GM18499 (cell line): ENCODE data around the gene MCM5.
"Not testable (repeated sequence)": the region's sequence is repeated elsewhere in the genome, so short reads cannot be mapped to it uniquely, and the experiment has no call there.

Source experiments
- ATAC-seq: cut with Tn5 transposase; IDR thresholded peaks from one replicate; pipeline ENCODE4 v1.9.1; 2021; ENCODE audit warnings: moderate number of reproducible peaks; ENCODE audit not compliant: insufficient read depth, unreplicated experiment

The MCM5 gene

DNA sequence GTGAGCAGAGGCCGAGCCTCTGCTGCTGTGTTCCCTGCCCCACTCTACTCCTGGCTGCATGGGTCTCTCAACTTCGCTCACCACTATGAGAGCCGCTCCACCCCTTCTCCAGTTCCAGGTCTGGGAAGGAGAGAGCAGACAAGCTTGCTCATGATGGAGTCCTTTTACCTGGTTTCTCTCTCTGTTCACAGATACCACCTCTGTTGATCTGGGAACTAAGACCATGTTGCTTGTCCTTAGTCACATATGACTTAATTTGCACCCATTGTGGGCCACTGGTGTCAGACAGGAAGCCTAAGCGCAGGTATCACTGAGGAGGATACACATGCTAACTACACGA, 26.8 kb downstream of the MCM5 start:
- no peak for ATAC-seq

DNA sequence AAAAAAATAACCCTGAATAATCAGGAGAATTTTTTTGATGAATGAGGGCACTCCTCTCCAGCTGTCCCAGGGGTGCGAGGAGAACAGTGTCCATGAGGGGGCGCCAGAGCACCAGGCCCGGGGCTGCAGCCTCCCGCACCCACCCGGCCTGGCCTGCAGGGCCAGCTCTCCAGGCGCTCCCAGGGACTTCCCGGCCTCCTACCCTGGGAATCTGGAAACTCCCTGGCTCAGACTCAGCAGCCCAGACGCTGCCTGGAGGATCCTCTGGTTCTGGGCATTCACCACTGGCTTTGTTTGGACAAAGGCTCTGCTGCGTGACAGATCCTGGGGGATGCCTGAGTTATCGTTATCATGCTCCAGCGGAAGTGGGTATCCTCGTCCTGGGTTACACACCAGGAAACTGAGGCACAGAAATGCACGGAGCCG, 31.0 kb downstream of the MCM5 start:
- ATAC-seq, result no peak

- ATAC-seq, result no peak
Observed at GRCh38 chr22:35431483-35432227, 31.7 kb downstream of the MCM5 start.

DNA sequence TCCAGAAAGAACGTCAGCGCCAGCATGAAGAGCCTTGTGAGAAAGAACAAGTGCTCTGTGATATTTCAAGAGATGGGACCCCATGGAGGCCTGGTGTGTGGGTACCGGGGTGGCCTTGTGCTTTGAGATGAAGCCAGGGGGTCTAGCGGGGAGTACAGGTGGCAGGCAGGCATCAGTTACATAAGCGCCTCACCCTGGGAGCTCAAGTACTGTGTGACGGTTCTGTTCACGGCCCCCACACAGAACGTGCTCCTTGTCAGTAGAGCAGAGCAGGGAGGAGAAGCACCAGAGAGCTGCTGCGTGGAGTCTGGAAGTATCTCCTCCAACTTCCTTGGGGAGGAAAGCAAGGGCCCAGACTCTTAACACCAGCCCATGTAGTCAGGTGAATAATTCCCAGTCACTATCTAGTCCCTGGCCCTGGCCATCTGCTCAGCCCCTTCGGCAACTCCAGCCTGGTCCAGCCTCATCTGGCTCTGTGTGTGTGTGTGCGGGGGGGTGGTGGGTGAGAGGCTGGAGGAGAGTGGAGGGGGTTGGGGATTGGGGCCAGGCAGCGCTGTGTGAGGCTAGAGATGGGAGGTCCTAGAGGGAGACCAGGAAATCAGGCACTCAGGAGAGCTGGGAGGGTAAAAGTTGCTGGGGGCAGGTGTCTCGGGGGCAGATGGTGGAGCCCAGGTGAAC, 32.4 kb downstream of the MCM5 start:
- no peak for ATAC-seq

- ATAC-seq, result no peak
Observed at GRCh38 chr22:35434061-35434710, 34.2 kb downstream of the MCM5 start.

DNA sequence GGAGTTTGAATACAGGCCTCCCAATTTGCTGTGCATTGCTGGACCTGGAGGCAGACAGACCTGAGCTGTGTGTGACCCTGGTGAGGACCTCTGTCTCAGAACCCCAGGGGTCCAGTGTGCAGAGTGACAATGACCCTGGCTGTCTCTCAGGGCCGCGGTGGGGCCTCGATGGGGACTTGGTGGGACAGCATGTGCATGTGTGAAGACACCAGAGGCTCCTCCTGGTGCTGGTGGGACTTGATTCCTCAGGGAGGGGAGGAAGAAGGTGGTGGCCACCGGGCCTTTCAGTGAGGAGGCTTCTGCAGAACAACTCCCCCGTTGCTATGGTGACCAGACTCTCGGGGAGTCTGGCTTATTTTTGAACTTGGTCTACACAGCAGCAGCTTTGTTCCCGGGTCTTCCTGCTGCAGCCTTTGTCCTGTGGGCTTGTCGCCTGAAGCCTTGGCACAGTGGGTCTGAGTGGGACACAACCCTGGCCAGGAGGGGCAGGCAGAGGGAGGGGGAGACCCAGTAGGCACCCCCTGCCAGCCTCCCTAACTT, 35.3 kb downstream of the MCM5 start:
- ATAC-seq, result no peak

DNA sequence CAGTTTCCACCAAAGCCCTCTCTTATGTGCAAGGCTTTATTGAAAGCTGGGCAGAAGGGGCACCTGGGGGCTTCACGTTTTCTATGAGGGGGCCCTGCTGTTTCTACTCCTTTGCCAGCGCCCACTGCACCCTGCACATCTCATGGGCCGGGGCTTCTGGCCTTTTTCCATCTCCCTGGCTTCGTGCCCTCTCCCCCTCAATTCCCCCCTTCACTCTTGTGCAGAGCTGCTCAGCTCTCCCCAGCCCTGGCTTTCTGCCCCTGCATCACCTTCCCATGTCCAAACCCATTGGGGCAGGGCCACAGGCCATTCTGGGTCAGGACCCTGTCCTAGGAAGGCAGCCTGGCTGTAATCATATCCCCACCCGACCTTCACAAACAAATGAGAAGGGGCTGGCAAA, 36.5 kb downstream of the MCM5 start:
- no peak for ATAC-seq

DNA sequence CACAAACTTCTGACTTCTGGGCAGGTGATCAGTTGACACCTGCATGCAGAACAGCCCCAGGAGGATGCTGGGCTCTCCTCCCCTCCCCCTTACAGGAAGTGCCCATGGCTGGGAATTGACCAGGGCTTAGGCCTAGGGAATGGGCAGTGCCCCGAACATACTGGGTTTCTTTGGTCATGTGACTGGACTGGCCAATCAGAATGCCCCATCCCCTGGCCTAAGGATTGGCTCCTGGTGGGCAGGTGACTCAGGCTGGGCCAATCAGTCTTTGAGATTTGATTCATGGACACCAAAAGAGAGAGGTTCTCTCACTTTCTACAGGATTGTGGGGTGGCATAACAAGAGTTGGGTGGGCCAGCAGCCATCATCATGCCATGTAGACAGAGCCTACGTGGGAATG, 37.1 kb downstream of the MCM5 start:
- ATAC-seq, result no peak

DNA sequence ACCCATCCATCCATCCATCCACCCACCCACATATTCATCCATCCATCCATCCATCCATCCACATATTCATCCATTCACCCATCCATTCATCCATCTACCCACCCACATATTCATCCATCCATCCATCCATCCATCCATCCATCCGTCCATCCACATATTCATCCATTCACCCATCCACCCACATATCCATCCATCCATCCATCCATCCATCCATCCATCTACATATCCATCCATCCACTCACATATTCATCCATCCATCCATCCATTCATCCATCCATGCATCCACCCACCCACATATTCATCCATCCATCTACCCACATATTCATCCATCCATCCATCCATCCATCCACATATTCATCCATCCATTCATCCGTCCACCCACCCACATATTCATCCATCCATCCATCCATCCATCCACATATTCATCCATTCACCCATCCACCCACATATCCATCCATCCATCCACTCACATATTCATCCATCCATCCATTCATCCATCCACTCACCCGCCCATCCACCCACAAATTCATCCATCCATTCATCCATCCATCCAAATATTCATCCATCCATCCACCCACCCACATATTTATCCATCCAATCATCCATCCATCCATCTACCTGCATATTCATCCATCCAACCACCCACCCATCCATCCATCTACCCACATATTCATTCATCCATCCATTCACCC, 38.9 kb downstream of the MCM5 start:
- not testable (repeated sequence) for ATAC-seq

DNA sequence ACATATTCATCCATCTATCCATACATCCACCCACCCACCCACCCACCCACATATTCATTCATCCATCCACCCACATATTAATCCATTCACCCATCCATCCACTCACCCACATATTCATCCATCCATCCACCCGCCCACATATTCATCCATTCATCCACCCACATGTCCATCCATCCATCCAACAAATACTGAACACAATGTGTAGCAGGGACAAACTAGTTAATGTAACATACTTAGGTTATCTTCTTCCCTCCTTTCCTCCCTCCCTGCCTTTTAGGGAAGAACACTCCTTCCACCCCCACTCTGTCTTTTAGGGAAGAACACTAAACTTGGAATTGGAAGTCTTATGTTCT, 39.4 kb downstream of the MCM5 start:
- ATAC-seq, result no peak

DNA sequence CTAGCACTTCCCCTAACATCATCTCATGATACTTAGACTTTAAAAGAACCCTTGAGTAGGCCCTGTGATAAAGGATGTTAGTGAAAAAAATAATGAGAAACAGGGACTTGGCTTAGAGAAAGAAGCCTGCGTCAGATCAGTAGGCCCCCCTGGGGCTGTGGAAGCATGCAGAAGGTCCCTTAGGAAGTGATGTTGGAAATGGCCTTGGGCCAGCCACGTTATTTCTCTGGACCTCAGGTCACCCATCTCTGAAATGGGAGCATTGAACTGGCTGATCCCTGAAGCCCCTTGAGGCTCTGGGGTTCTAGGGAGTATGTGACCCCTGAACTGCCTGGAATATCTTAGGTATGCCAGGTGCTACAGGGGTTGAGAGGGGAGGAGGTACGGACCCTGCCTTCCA, 40.2 kb downstream of the MCM5 start:
- ATAC-seq, result no peak

GRCh38 chr22:35441489-35442100, 41.7 kb downstream of the MCM5 start:
- no peak for ATAC-seq

DNA sequence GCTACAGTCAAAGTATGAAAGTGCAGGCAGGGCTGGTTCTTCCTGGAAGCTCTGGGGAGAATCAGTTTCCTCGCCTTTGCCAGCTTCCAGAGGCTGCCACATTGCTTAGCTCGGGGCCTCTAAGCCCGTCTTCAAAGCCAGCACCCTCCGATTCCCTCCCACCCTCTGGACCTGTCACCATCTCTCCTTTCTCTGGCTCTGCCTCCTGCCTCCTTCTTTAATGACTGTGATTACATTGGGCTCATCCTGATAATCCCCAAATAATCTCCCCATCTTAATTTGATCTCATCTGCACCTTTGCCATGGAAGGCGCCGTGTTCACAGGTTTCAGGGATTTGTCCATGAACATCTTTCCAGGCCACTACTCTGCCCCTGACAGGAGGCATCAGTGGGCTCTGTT, 42.5 kb downstream of the MCM5 start:
- ATAC-seq, result no peak

DNA sequence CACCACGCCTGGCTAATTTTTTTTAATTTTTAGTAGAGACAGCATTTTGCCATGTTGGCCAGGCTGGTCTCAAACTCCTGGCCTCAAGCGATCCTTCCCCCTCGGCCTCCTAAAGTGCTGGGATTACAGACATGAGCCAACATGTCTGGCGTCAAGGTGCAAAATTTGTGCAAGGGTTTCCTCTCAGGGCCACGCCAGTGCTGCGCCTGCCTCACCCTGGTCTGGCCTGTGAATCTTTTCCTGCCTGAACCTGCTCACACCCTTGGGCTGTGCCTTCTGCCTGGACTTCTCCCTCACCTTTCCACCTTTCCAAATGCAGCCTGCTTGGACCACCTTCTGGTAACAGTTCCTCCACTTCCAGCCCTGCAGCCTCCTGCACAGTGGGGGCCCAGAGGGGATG, 43.4 kb downstream of the MCM5 start:
- no peak for ATAC-seq

DNA sequence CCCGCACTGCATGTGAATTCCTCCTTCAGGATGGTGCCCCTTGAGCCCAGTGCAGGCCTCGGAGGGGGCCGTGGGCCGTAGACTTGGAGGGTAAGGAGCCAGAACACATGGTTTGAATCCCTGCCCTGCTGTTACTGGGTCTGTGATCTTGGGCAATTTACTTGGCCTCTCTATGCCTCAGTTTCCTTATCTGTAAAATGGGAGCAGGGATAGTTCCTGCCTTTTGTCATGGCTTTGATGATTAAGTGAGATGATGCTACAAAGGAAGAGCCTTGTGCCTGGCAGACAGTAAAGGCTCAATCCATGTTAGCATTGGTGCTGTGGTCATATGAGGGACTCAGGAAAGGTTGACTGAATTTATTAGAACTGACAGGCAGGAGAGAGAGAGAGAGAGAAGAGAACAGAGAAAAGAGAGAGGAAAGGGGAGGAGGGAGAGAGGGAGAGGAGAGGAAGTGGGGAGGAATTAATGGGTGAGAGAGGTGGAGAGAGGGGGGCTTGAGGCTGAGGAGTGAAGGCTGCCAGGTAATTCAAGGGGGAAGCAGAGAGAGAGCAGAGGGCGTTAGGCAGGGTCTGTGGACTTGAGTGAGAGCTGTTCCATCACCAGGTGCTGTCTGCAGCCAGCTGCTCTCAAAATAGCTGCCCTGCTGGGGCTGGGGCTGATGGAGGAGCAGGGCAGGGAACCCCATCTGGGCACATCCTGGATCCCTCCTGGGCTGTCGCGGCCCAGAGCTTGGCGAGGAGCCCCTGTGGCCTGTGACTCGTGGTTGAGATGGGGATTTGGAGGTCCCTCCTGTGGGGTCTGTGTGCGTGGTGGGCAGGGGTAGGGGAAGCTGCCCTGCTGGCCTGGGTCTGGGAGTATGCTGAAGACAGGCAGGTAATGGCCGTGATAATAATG, 44.1 kb downstream of the MCM5 start:
- no peak for ATAC-seq

DNA sequence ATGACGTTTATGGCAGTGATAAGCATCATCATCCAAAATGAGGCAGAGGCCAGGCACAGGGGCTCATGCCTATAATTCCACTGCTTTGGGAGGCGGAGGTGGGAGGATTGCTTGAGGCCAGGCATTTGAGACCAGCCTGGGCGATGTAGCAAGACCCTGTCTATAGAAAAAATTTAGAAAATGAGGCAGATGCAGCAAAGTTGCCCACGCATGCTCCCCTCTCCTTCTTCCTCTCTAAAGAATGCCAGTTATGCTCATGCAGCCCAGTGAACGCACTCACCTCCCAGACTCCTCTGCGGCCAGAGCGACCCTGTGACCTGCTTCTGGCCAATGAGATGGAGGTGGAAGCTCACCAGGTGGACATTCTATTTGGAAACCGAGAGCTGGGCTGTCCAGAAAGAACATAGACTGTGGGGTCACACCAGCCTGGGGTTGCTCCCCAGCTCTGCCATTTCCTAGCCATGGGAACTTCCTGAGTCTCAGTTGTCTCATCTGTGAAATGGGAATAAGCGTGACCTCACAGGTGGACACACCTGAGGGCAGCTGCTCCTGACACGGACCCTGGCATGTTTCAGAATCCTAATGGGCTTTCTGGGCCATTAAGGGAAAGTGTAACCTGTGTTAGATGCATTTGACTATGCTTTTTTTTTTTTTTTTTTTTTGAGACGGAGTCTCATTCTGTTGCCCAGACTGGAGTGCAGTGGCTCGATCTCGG, 44.9 kb downstream of the MCM5 start:
- no peak for ATAC-seq

DNA sequence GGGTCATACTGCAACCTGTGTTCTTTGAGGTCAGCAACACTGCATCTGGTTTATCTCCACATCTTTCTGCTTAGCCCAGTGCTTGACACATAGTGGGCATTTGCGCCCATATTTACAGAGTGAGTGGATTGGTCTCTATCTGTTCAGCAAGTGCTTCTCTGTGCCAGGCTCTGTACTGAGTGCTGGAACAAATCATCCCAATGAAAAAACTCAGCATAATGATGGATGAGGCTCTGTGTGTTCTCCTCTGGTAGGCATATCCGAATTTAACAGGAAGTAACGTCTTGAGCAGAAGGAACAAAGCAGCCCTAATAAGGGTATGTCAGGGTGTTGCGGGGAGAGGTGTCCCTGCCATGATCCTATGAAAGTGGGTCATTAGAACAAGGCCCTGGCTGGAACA, 46.0 kb downstream of the MCM5 start:
- no peak for ATAC-seq

GRCh38 chr22:35446365-35446764, 46.4 kb downstream of the MCM5 start:
- no peak for ATAC-seq

DNA sequence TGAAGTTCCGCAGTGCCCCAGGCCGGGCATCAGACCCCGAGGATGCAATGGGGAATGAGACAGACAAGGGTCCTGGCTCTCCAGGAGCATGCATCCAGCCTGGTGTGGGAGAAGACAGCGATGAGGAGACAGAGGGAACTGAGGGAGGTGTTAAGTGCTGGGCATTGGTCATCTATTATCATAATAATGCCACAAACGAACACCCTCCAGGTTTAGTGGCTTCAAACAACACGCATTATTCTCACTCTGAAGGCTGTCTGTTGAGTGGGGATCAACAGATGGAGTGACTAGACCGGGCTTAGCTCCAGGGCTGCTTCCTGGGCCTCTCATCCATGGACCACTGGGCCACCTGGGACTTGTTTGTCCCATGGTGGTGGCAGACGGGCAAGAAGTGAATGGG, 48.6 kb downstream of the MCM5 start:
- no peak for ATAC-seq
